HepG2 (cell line): ENCODE measurements around the gene NELFB. TPM values are rescaled to one million over a fixed set of nuclear protein-coding genes. Genes with fewer than 3 reads are reported as not detected.

ENCODE experiments used
- ARNTL ChIP-seq: sonication (generic); formaldehyde crosslinking; IDR thresholded peaks from 2 replicates; pipeline ENCODE4 v1.4.0; 2020; ENCODE audit warnings: mild to moderate bottlenecking, missing genetic modification reagents
- BCL6 ChIP-seq: IDR thresholded peaks from 2 replicates; pipeline ENCODE4 v1.6.1; 2016; ENCODE audit warnings: missing genetic modification reagents, missing compliant biosample characterization
- CREM ChIP-seq, 2 experiments: sonication (generic) in 1 of 2; formaldehyde crosslinking in 1 of 2; IDR thresholded peaks; 2 replicates each; pipeline versions ENCODE4 v1.4.0 to v1.6.1; 2016 to 2020; ENCODE audit warnings: antibody characterized with exemption in 1 of 2, mild to moderate bottlenecking in 1 of 2, missing genetic modification reagents in 1 of 2
- DNMT3B ChIP-seq: conservative IDR thresholded peaks from 2 replicates; pipeline ENCODE4 v1.6.1; 2016; ENCODE audit warnings: missing biosample characterization, control low read depth
- ETV6 ChIP-seq: sonication (generic); formaldehyde crosslinking; conservative IDR thresholded peaks from 2 replicates; pipeline ENCODE4 v1.4.0; 2020; ENCODE audit warnings: missing genetic modification reagents
- GABPB1 ChIP-seq: IDR thresholded peaks from 2 replicates; pipeline ENCODE4 v1.6.1; 2016; ENCODE audit warnings: mild to moderate bottlenecking, missing genetic modification reagents, moderate library complexity, missing compliant biosample characterization
- IRF2 ChIP-seq: IDR thresholded peaks from 2 replicates; pipeline ENCODE4 v1.6.1; 2018; ENCODE audit warnings: missing genetic modification reagents, missing compliant biosample characterization
- KAT7 ChIP-seq: IDR thresholded peaks from 2 replicates; pipeline ENCODE4 v1.6.1; 2018; ENCODE audit warnings: borderline replicate concordance, missing compliant biosample characterization
- KLF12 ChIP-seq: sonication (generic); formaldehyde crosslinking; IDR thresholded peaks from 2 replicates; pipeline ENCODE4 v1.4.0; 2020; ENCODE audit warnings: missing genetic modification reagents, borderline replicate concordance
- LBX2 ChIP-seq: sonication (generic); formaldehyde crosslinking; IDR thresholded peaks from 2 replicates; pipeline ENCODE4 v1.5.0; 2020; ENCODE audit warnings: missing genetic modification reagents, mild to moderate bottlenecking, borderline replicate concordance
- RARA ChIP-seq: IDR thresholded peaks from 2 replicates; pipeline ENCODE4 v1.6.1; 2016; ENCODE audit warnings: missing genetic modification reagents, missing compliant biosample characterization
- SIX4 ChIP-seq: sonication (generic); formaldehyde crosslinking; IDR thresholded peaks from 2 replicates; pipeline ENCODE4 v1.4.0; 2020; ENCODE audit warnings: missing genetic modification reagents
- SMAD1 ChIP-seq: sonication (generic); formaldehyde crosslinking; IDR thresholded peaks from 2 replicates; pipeline ENCODE4 v1.4.0; 2020; ENCODE audit warnings: missing genetic modification reagents, low read depth, mild to moderate bottlenecking, borderline replicate concordance
- SP1 ChIP-seq, 2 experiments: fragments of 450-650 bp in 1 of 2; sonication (generic) in 1 of 2; formaldehyde crosslinking in 1 of 2; IDR thresholded peaks; 2 replicates each; pipeline versions ENCODE4 v1.4.0 to v1.6.1; 2016 to 2020; ENCODE audit warnings: missing genetic modification reagents in 1 of 2
- ZMYM4 ChIP-seq: sonication (generic); formaldehyde crosslinking; IDR thresholded peaks from 2 replicates; pipeline ENCODE4 v1.8.1; 2023; ENCODE audit warnings: mild to moderate bottlenecking, missing genetic modification reagents
- ZNF138 ChIP-seq: sonication (generic); formaldehyde crosslinking; IDR thresholded peaks from 2 replicates; pipeline ENCODE4 v1.5.0; 2020; ENCODE audit warnings: mild to moderate bottlenecking, low read depth, missing genetic modification reagents
- ZNF143 ChIP-seq: sonication (generic); formaldehyde crosslinking; IDR thresholded peaks from 2 replicates; pipeline ENCODE4 v1.4.0; 2020; ENCODE audit warnings: missing genetic modification reagents
- ZNF232 ChIP-seq: sonication (generic); formaldehyde crosslinking; IDR thresholded peaks from 2 replicates; pipeline ENCODE4 v1.4.0; 2020; ENCODE audit warnings: missing genetic modification reagents, borderline replicate concordance
- ZNF256 ChIP-seq: sonication (generic); formaldehyde crosslinking; conservative IDR thresholded peaks from 2 replicates; pipeline ENCODE4 v1.4.0; 2020; ENCODE audit warnings: missing genetic modification reagents
- polyA plus RNA-seq, 8 experiments: library from polyadenylated mRNA; depleted of rRNA in 3 of 8; stranded (reverse) in 7 of 8; unstranded in 1 of 8; fragments of >200 nt; fragmentation: Illumina TruSeq in 4 of 8; extraction: Trizol in 4 of 8; gene quantifications; 2 replicates each; pipeline versions ENCODE4 v1.2.1 to v1.2.3, GENCODE V29; 2011 to 2016; ENCODE audit warnings: low read depth in 4 of 8, missing spikeins in 1 of 8, mixed read lengths in 1 of 8; ENCODE audit not compliant: insufficient read depth in 1 of 8
- total RNA-seq, 5 experiments: library from RNA; depleted of rRNA; stranded (reverse); fragments of >200 nt; fragmentation: Illumina TruSeq; extraction: Trizol; gene quantifications; 2 replicates each; pipeline ENCODE4 v1.2.3, GENCODE V29; 2016; ENCODE audit warnings: low read depth in 1 of 5
- TF ChIP-seq, protein P1 (sequence below): sonication (generic); formaldehyde crosslinking; IDR thresholded peaks from 2 replicates; pipeline ENCODE4 v1.4.0; 2020; ENCODE audit warnings: low read depth, missing genetic modification reagents
- TF ChIP-seq, protein P2 (sequence below): sonication (generic); formaldehyde crosslinking; IDR thresholded peaks from 2 replicates; pipeline ENCODE4 v1.5.1; 2020; ENCODE audit warnings: missing genetic modification reagents, mild to moderate bottlenecking, borderline replicate concordance
- TF ChIP-seq, protein P3 (sequence below): sonication (generic); formaldehyde crosslinking; IDR thresholded peaks from 2 replicates; pipeline ENCODE4 v1.8.0; 2022; ENCODE audit warnings: mild to moderate bottlenecking, missing genetic modification reagents, borderline replicate concordance

Gene NELFB
- total and polyA plus RNA-seq, 2 of the 13 experiments (the other 11 are each of a cell fraction or from before 2014, with no cell fraction given), result 26.5 to 45.8 TPM

- 0 out of 2 replicates have a peak, but pooled peaks have one; percentile 29 for TF ChIP-seq DNMT3B
- TF ChIP-seq, protein P1, sequence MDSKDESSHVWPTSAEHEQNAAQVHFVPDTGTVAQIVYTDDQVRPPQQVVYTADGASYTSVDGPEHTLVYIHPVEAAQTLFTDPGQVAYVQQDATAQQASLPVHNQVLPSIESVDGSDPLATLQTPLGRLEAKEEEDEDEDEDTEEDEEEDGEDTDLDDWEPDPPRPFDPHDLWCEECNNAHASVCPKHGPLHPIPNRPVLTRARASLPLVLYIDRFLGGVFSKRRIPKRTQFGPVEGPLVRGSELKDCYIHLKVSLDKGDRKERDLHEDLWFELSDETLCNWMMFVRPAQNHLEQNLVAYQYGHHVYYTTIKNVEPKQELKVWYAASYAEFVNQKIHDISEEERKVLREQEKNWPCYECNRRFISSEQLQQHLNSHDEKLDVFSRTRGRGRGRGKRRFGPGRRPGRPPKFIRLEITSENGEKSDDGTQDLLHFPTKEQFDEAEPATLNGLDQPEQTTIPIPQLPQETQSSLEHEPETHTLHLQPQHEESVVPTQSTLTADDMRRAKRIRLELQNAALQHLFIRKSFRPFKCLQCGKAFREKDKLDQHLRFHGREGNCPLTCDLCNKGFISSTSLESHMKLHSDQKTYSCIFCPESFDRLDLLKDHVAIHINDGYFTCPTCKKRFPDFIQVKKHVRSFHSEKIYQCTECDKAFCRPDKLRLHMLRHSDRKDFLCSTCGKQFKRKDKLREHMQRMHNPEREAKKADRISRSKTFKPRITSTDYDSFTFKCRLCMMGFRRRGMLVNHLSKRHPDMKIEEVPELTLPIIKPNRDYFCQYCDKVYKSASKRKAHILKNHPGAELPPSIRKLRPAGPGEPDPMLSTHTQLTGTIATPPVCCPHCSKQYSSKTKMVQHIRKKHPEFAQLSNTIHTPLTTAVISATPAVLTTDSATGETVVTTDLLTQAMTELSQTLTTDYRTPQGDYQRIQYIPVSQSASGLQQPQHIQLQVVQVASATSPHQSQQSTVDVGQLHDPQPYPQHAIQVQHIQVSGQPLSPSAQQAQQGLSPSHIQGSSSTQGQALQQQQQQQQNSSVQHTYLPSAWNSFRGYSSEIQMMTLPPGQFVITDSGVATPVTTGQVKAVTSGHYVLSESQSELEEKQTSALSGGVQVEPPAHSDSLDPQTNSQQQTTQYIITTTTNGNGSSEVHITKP (CRISPR knock-in tag), result no peak
- TF ChIP-seq RARA (CRISPR knock-in tag), result peak; percentile 49; the same call in 1 of the 2 replicates
- TF ChIP-seq ZNF256 (CRISPR knock-in tag), result 0 out of 2 replicates have a peak, but pooled peaks have one; percentile 62
- TF ChIP-seq KLF12 (CRISPR knock-in tag), result 0 out of 2 replicates have a peak, but pooled peaks have one; percentile 17
- peak; percentile 4; the same call in 1 of the 2 replicates for TF ChIP-seq ZNF143 (CRISPR knock-in tag)
- TF ChIP-seq ZNF232, result peak; percentile 70; the same call in 1 of the 2 replicates
- TF ChIP-seq ETV6 (CRISPR knock-in tag), result peak; percentile 47; the same call in 1 of the 2 replicates
- TF ChIP-seq GABPB1, result peak; percentile 89
- peak; percentile 43; the same call in 1 of the 2 replicates for TF ChIP-seq BCL6
- TF ChIP-seq CREM (IDR thresholded peaks at IDR 0.05), result peak; percentile 63
- no peak for TF ChIP-seq CREM (CRISPR knock-in tag; IDR thresholded peaks at IDR 0.05)
- TF ChIP-seq IRF2 (CRISPR knock-in tag), result peak; percentile 70
- TF ChIP-seq KAT7 (CRISPR knock-in tag), result 0 out of 2 replicates have a peak, but pooled peaks have one; percentile 30
- 0 out of 2 replicates have a peak, but pooled peaks have one; percentile 1 for TF ChIP-seq ARNTL (CRISPR knock-in tag)
- TF ChIP-seq SIX4 (CRISPR knock-in tag), result peak; percentile 70; the same call in 1 of the 2 replicates
- no peak; the same call in 1 of the 2 replicates for TF ChIP-seq ZMYM4 (CRISPR knock-in tag)
- no peak for TF ChIP-seq LBX2 (CRISPR knock-in tag)
- TF ChIP-seq SMAD1 (CRISPR knock-in tag), result no peak
- TF ChIP-seq SP1 (IDR thresholded peaks at IDR 0.05), result no peak
- TF ChIP-seq SP1 (CRISPR knock-in tag; IDR thresholded peaks at IDR 0.05), result peak; percentile 50
- TF ChIP-seq, protein P2, sequence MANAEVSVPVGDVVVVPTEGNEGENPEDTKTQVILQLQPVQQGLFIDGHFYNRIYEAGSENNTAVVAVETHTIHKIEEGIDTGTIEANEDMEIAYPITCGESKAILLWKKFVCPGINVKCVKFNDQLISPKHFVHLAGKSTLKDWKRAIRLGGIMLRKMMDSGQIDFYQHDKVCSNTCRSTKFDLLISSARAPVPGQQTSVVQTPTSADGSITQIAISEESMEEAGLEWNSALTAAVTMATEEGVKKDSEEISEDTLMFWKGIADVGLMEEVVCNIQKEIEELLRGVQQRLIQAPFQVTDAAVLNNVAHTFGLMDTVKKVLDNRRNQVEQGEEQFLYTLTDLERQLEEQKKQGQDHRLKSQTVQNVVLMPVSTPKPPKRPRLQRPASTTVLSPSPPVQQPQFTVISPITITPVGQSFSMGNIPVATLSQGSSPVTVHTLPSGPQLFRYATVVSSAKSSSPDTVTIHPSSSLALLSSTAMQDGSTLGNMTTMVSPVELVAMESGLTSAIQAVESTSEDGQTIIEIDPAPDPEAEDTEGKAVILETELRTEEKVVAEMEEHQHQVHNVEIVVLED, result 0 out of 2 replicates have a peak, but pooled peaks have one; percentile 4
- TF ChIP-seq, protein P3, sequence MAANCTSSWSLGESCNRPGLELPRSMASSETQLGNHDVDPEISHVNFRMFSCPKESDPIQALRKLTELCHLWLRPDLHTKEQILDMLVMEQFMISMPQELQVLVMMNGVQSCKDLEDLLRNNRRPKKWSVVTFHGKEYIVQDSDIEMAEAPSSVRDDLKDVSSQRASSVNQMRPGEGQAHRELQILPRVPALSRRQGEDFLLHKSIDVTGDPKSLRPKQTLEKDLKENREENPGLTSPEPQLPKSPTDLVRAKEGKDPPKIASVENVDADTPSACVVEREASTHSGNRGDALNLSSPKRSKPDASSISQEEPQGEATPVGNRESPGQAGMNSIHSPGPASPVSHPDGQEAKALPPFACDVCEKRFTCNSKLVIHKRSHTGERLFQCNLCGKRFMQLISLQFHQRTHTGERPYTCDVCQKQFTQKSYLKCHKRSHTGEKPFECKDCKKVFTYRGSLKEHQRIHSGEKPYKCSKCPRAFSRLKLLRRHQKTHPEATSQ (CRISPR knock-in tag), result 0 out of 2 replicates have a peak, but pooled peaks have one; percentile 11
- peak; percentile 89 for TF ChIP-seq ZNF138 (CRISPR knock-in tag)
Measured at GRCh38 chr9:137240841-137241489, 14.2 kb upstream of the NELFB start, which contains the start of gene TUBB4B (continued).
